ENCODE measurements around the gene PDLIM1. TPM values are rescaled to one million over a fixed set of nuclear protein-coding genes. Genes with fewer than 3 reads are reported as not detected.

Gene PDLIM1
- total and polyA plus RNA-seq, 2 of the 13 experiments (the other 11 are each of a cell fraction or from before 2014, with no cell fraction given), result 119 to 123 TPM

GRCh38 chr10:95290461-95291364, at the start of gene PDLIM1 (continued):
- TF ChIP-seq ZBTB40 (IDR thresholded peaks at IDR 0.05) (no peak), ZBTB40 (CRISPR knock-in tag; IDR thresholded peaks at IDR 0.05) (peak; percentile 64; the same call in 1 of the 2 replicates), PBX3 (CRISPR knock-in tag; IDR thresholded peaks at IDR 0.05; ENCODE audit: borderline replicate concordance) (peak; percentile 34; the same call in 1 of the 2 replicates), ESRRA (CRISPR knock-in tag; IDR thresholded peaks at IDR 0.05; ENCODE audit: low read depth) (no peak), ZNF180 (CRISPR knock-in tag; IDR thresholded peaks at IDR 0.05; ENCODE audit: borderline replicate concordance, low read depth) (no peak), ZFYVE20 (CRISPR knock-in tag; IDR thresholded peaks at IDR 0.05; ENCODE audit: borderline replicate concordance, low read depth) (no peak), ZNF142 (CRISPR knock-in tag; IDR thresholded peaks at IDR 0.05) (no peak; the same call in 1 of the 2 replicates), BATF2 (CRISPR knock-in tag; IDR thresholded peaks at IDR 0.05) (peak; percentile 64; the same call in 1 of the 2 replicates), HNRNPK (IDR thresholded peaks at IDR 0.05; ENCODE audit: low read depth, low read length, poor library complexity, severe bottlenecking) (peak; percentile 53), SIX4 (CRISPR knock-in tag; IDR thresholded peaks at IDR 0.05) (no peak)
